IMR-90 (cell line): ENCODE results near the gene C5AR1. TPM values are rescaled to one million over a fixed set of nuclear protein-coding genes. Genes with fewer than 3 reads are reported as not detected.

ENCODE experiments used
- polyA plus RNA-seq, 3 experiments: library from polyadenylated mRNA; depleted of rRNA; stranded (reverse); fragments of >200 nt; gene quantifications; 2 replicates each; pipeline ENCODE4 v1.2.3, GENCODE V29; 2012; ENCODE audit warnings: low replicate concordance in 1 of 3
- total RNA-seq: library from RNA; depleted of rRNA; stranded (reverse); fragments of >200 nt; gene quantifications from 2 replicates; pipeline ENCODE4 v1.2.3, GENCODE V29; 2012; rRNA removed

The C5AR1 gene
- total and polyA plus RNA-seq, 2 of the 4 experiments (the other 2 are of a cell fraction): under 0.01 to 1.0 TPM

Other genes starting within 250 kb of the C5AR1 start
- 3.9 and 5.3 TPM in 2 replicates for gene ZC3H4, start 196.1 kb upstream of the C5AR1 start, total RNA-seq
- gene ZC3H4, start 196.1 kb upstream of the C5AR1 start, polyA plus RNA-seq (2012; rRNA removed): 8.9 and 9.3 TPM in 2 replicates
- gene SAE1, start 179.0 kb upstream of the C5AR1 start, total RNA-seq: 184 and 192 TPM in 2 replicates
- gene SAE1, start 179.0 kb upstream of the C5AR1 start, polyA plus RNA-seq (2012; rRNA removed): 137 and 165 TPM in 2 replicates
- gene BBC3, start 78.7 kb upstream of the C5AR1 start, total RNA-seq: 1.6 and 1.9 TPM in 2 replicates
- gene BBC3, start 78.7 kb upstream of the C5AR1 start, polyA plus RNA-seq (2012; rRNA removed): 6.5 and 7.3 TPM in 2 replicates
- gene CCDC9, start 53.3 kb upstream of the C5AR1 start, total RNA-seq: 2.9 and 3.6 TPM in 2 replicates
- 8.6 and 9.6 TPM in 2 replicates for gene CCDC9, start 53.3 kb upstream of the C5AR1 start, polyA plus RNA-seq (2012; rRNA removed)
- 0.36 and 0.56 TPM in 2 replicates for gene INAFM1, start 35.0 kb upstream of the C5AR1 start, total RNA-seq
- 7.8 and 11.0 TPM in 2 replicates for gene INAFM1, start 35.0 kb upstream of the C5AR1 start, polyA plus RNA-seq (2012; rRNA removed)
- under 0.01 TPM in 1 of 2 replicates, not detected in the other for gene C5AR2, start 22.3 kb downstream of the C5AR1 start, total RNA-seq
- gene C5AR2, start 22.3 kb downstream of the C5AR1 start, polyA plus RNA-seq (2012; rRNA removed): not detected in 2 replicates
- 4.5 and 5.6 TPM in 2 replicates for gene DHX34, start 39.5 kb downstream of the C5AR1 start, total RNA-seq
- 13.7 and 14.8 TPM in 2 replicates for gene DHX34, start 39.5 kb downstream of the C5AR1 start, polyA plus RNA-seq (2012; rRNA removed)
- 28.3 and 32.4 TPM in 2 replicates for gene MEIS3, start 109.7 kb downstream of the C5AR1 start, total RNA-seq
- 33.0 TPM in 2 replicates for gene MEIS3, start 109.7 kb downstream of the C5AR1 start, polyA plus RNA-seq (2012; rRNA removed)
- gene SLC8A2, start 162.0 kb downstream of the C5AR1 start, total RNA-seq: not detected in 2 replicates
- 0.05 and 0.10 TPM in 2 replicates for gene SLC8A2, start 162.0 kb downstream of the C5AR1 start, polyA plus RNA-seq (2012; rRNA removed)
- gene KPTN, start 174.4 kb downstream of the C5AR1 start, total RNA-seq: 3.9 and 4.1 TPM in 2 replicates
- gene KPTN, start 174.4 kb downstream of the C5AR1 start, polyA plus RNA-seq (2012; rRNA removed): 13.5 and 15.4 TPM in 2 replicates
- gene NAPA, start 205.2 kb downstream of the C5AR1 start, total RNA-seq: 51.7 and 76.4 TPM in 2 replicates
- gene NAPA, start 205.2 kb downstream of the C5AR1 start, polyA plus RNA-seq (2012; rRNA removed): 126 and 139 TPM in 2 replicates